Measurements from ENCODE around the gene NUCB2.

NUCB2 gene

GRCh38 chr11:17328871-17329494, 52.4 kb downstream of the NUCB2 start:
- DNase-seq (ENCODE audit: insufficient read length, low spot score): no peak
- FAIRE-seq: no peak

GRCh38 chr11:17331669-17332068, 55.1 kb downstream of the NUCB2 start:
- DNase-seq (ENCODE audit: insufficient read length, low spot score) (no peak), FAIRE-seq (no peak)

- FAIRE-seq: no peak
- no peak for DNase-seq (ENCODE audit: insufficient read length, low spot score)
Observed at GRCh38 chr11:17333799-17334586, 57.5 kb downstream of the NUCB2 start.

GRCh38 chr11:17343257-17343656, 66.7 kb downstream of the NUCB2 start:
- no peak for DNase-seq (ENCODE audit: insufficient read length, low spot score)
- FAIRE-seq: no peak

- FAIRE-seq (no peak), DNase-seq (ENCODE audit: insufficient read length, low spot score) (no peak)
Observed at GRCh38 chr11:17343907-17344306, 67.4 kb downstream of the NUCB2 start.

- DNase-seq (ENCODE audit: insufficient read length, low spot score) (no peak), FAIRE-seq (no peak)
Observed at GRCh38 chr11:17347676-17348075, 71.1 kb downstream of the NUCB2 start.

GRCh38 chr11:17350455-17351171, 74.1 kb downstream of the NUCB2 start:
- FAIRE-seq (no peak), DNase-seq (ENCODE audit: insufficient read length, low spot score) (no peak)

GRCh38 chr11:17351172-17351509, 74.6 kb downstream of the NUCB2 start:
- no peak for FAIRE-seq

GRCh38 chr11:17351510-17352176, 75.1 kb downstream of the NUCB2 start, which contains the start of gene NCR3LG1:
Gene NCR3LG1 (plus strand): TSS chr11:17351800. CDS start chr11:17351970, 170 bp downstream.
- peak; percentile 41 for DNase-seq (ENCODE audit: insufficient read length, low spot score)
- FAIRE-seq: no peak

More at GRCh38 chr11:17351172-17351509, 74.6 kb downstream of the NUCB2 start:
- DNase-seq (ENCODE audit: insufficient read length, low spot score): no peak

GRCh38 chr11:17352950-17353820, 76.6 kb downstream of the NUCB2 start:
- FAIRE-seq (peak; percentile 33), DNase-seq (ENCODE audit: insufficient read length, low spot score) (peak; percentile 53)

GRCh38 chr11:17353821-17354600, 77.5 kb downstream of the NUCB2 start:
- DNase-seq (ENCODE audit: insufficient read length, low spot score) (no peak), FAIRE-seq (no peak)

GRCh38 chr11:17354601-17354991, 78.1 kb downstream of the NUCB2 start:
- DNase-seq (ENCODE audit: insufficient read length, low spot score) (peak; percentile 65), FAIRE-seq (no peak)

- DNase-seq (ENCODE audit: insufficient read length, low spot score) (no peak), FAIRE-seq (peak; percentile 48)
Observed at GRCh38 chr11:17366495-17366894, 90.0 kb downstream of the NUCB2 start.

GRCh38 chr11:17368551-17368950, 92.0 kb downstream of the NUCB2 start:
- peak; percentile 67 for FAIRE-seq
- no peak for DNase-seq (ENCODE audit: insufficient read length, low spot score)

GRCh38 chr11:17369094-17369493, 92.6 kb downstream of the NUCB2 start:
- no peak for DNase-seq (ENCODE audit: insufficient read length, low spot score)
- FAIRE-seq: no peak

- DNase-seq (ENCODE audit: insufficient read length, low spot score): no peak
- FAIRE-seq: no peak
Observed at GRCh38 chr11:17369684-17370243, 93.2 kb downstream of the NUCB2 start.

- DNase-seq (ENCODE audit: insufficient read length, low spot score): no peak
- no peak for FAIRE-seq
Observed at GRCh38 chr11:17371614-17372013, 95.1 kb downstream of the NUCB2 start.

- DNase-seq (ENCODE audit: insufficient read length, low spot score) (no peak), FAIRE-seq (no peak)
Observed at GRCh38 chr11:17375547-17375946, 99.0 kb downstream of the NUCB2 start.

- FAIRE-seq (no peak), DNase-seq (ENCODE audit: insufficient read length, low spot score) (no peak)
Observed at GRCh38 chr11:17376493-17376892, 100.0 kb downstream of the NUCB2 start.
